NOMO-1 treated with dmso at 0.1 percent for 144 hours (cell line): Measurements from ENCODE around the gene DZIP1L.
"Not testable (repeated sequence)": the region's sequence is repeated elsewhere in the genome, so short reads cannot be mapped to it uniquely, and the experiment has no call there.

Source experiments
- DNase-seq: peaks from one replicate; lab custom pipeline; 2025; ENCODE audit not compliant: unreplicated experiment; lab: John Stamatoyannopoulos, UW

Gene DZIP1L

DNA sequence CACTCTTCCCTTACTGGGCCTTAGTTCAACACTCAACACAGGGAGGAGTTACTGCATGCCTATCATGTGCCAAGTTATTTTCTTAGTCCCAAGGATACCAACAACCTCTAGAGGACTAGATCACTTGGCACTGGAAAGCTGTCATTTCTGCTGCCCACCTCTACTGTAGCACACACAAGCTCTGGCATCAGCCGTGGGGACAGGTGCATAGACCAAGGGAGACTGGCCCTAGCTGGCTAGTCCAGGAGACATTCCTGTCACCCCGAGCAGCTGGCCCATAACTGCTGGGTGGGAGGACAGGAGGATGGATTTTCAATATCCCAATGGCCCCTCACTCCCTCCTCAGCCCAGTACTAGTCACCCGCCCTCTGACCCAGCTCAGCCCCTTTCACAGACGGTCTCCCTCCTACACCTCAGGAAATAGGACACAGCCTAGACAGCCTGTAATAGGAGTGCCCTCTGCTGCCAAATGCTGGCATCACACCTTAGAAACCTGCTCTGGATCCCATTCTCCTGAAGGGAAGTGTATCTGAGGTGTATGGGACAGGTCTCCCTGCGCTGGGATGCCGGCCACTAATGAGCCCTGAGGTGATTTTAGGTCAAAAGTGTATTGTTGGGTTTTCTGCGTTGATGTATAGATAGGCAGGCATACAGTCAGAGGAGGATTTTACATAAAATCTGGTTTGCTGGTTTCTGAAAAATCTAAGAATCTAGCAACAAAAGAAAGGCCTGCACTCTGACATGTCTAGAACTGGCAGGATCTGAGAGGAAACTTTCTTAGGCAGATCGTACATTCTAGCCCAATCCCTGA, 3.4 kb upstream of the DZIP1L start:
- peak; percentile 17 for DNase-seq

DNA sequence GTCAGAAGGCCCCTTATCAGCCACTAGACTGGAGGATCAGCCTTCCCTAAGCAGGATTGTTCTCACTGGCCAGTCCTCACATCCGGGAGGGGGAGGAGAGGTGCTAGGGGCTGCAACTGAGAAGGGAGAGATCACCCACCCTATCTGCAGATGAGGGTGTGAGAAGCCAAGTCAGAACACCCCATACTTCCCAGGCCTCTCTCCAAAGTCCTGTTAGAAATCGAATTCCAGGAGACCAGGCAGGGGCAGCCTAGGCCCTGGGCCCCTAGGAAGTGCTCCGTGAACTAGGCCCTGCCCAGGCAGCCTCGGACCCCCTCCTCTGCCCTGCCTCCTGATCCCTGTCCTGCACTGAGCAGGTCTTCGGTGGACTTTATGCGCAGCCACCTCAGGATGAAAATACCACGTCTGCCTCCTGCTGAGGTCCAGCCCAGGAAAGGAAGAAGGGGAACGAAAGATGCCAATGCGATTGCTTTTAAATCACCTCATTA, 933 bp downstream of the DZIP1L start:
- no peak for DNase-seq

DNA sequence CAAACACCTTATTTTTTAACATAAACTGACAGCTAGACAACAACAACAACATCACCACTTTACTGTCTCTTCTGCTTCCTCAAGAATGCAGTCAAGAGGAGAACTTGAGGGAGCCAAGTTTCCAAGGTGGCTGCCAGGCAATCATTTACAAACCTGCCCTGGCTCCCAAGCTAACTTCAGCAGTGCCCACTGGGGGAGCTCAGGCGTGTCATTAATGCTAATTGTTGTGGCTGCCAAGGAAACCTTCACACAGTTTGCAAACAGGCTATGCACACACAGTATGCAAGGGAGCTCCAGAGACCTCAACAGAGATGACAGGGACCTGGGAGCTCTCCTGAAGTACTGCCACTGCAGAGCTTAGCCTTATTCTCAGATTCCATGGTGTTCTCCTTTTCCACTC, 2.1 kb downstream of the DZIP1L start:
- DNase-seq = no peak

DNA sequence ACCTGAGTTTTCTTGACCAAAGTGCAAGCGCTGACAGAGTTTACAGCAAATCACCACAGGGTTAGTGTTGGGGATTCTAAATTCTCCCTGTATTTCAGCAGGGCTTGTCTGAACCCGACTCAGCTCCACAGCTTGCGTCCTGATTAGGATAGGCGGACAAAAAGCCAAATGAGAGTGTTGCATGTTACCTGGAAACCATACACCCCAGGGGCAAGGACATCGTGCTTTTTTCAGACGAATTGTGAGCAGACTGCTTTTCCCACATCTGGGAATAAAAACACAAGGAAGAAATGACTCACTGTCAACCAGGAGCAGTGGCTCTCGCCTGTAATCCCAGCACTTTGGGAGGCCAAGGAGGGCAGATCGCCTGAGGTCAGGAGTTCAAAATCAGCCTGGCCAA, 3.0 kb downstream of the DZIP1L start:
- DNase-seq = no peak

DNA sequence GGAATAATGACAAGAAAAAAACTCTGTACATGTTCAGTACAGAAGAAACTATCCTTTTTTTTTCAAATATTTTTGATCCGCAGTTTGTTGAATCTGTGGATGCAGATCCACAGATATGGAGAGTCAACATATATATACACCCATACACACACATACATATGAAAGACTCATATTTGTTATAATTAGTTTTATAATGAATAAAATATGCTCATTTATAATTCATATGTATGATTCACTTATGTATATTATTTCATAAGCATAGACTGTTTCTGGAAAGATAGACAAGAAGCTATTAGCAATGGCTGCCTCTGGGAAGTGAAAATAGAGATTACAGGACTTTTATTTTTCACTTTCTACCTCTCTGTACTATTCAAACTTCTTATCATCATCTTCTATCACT, 9.8 kb downstream of the DZIP1L start:
- no peak for DNase-seq

DNA sequence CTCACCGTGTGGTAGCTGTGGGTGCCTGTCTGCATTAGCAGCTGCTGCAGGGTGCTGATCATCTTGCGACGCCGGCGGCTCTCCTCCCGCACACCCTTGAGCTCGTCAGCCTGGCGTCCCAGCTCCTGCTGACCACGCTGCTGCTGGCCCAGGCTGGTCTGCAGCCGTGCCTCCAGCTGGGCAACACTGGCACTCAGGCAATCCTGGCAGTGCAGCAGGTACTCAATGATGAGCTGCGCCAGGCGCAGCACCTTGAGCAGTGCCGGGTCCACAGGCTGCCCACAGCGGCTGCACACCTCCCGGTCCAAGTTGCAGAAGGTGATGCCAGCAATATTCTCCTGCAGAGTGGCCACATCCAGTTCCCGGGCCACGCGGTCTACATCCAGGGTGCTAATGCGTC, 11.9 kb downstream of the DZIP1L start:
- no peak for DNase-seq

DNA sequence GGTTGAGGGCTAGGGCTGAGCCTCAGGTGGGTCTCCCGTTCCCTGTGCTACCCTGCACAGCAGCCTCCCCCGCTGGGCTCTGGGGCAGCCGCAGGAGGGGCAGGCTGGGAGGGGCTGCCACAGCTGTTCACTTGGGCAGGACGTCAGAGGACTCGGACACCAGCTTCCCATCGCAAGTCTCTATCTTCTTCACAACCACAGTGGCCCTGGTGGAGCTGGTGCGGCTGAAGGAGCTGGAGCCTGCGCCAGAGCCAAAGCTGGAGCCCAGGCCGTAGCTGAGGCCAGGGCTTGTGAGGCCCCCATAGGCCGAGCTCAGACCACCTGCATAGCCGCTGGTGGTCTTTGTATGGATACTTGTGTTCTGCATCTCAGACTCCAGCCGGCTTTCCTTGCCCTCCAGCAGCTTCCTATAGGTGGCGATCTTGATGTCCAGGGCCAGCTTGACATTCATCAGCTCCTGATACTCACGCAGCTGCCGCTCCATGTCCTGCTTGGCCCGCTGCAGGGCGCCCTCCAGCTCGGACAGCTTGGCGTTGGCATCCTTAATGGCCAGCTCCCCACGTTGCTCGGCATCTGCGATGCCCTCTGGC, 14.0 kb downstream of the DZIP1L start:
- DNase-seq = not testable (repeated sequence)

DNA sequence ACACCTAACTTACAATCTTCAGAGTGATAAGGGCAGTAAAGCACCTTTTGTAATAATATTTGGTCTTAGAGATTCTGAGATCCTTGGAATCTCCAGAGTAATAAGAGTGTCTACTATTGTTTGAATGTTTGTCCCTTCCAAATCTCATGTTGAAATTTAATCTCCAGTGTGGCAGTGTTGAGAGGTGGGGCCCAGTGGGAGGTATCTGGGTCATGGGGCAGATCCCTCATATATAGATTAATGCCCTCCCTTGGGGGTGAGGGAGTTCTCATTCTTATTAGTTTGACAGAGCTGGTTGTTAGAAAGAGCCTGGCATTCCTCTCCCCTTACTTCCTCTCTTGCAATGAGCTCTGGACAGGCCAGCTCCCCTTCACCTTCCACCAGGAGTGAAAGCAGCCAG, 16.0 kb downstream of the DZIP1L start:
- DNase-seq = no peak

DNA sequence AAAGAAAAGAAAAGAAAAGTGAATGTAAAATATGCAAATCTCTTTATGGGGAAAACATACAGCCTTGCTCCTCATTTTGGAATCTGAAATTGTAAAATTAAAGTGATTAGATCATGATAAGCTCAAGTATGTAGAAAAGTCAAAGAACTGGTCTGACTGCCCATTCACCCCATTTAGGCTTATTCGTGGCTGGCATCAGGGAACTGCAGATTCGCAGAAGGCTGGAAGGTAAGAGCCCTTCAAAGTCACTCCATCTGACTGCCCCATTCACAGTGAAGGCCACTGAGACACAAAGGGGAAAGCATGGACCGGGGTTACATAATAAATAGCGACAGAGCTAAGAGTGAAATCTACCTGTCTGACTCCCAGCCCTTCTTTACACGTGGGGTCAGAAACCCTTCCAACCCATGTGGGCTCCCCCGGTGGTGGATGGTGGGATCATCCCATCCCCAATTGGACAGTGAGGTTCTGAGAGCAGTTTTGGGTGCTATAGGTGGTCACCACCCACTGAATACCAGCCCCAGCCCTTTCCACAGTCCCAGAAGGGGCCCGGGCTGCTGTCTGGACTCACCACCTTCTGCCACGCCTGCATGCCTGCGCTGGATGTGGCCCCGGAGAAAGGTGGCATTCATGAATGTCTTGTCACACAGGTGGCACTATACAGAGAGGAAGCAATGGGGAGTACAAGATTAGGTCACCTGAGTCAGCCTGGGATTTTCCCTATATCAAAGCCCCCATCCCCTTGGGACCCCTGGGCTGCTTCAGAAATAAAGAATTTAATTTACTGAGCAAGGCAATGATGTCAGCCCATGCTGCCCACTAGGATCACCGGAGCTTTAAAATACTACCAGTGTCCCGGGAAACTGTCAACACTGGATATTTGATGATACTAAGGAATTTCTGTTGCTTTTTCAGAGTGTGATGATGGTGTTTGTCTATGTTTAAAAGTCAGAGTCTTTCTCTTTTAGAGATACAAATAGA, 17.9 kb downstream of the DZIP1L start:
- DNase-seq = no peak

DNA sequence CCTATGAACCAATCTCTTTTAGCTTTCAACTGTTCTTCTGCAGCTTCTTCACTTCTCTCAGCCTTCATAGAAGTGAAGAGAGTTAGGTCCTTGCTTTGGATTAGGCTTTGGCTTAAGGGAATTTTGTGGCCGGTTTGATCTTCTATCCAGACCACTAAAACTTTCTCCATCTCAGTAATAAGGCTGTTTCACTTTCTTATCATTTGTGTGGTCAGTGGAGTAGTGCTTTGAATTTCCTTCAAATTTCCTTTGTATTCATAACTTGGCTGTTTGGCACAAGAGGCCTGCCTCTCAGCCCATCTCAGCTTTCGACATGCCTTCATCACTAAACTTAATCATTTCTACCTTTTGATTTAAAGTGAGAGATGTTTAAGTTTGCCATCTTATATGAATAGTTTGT, 21.7 kb downstream of the DZIP1L start:
- DNase-seq = no peak

DNA sequence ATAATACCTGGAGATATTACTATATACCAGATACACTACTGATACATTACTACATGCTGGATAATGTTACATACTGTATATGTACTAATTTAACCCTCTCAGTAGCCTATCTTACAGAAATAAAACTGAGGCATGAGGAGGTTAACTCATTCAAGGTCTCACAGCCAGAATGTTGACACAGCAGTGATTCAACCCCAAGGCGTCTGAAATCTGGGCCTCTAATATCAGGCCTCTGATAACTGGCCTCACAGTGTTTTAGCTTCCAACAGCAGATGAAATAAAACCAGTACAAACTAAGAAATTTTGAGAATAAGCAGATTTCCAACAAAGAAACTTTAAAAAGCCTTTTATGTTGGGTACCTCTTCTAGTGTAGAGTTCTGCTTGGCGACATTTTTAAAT, 23.4 kb downstream of the DZIP1L start:
- DNase-seq = no peak

DNA sequence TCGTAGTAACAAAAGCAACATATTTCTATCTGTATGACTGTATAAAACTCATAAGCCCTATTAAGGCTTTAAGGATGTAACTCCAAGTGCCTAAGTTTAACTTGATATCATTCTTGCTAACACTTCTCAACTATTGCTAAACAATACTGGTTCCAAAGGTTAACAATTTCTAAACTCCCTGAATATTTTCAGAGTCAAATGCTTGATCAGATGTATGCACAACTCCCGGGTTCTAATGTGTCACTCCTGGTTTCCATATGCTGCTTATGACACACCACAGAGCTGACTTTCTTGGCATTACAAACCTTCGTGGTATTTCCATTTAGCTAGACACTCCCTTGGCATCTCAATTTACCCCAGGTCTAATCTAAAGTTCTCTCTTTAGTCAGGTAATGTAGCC, 26.3 kb downstream of the DZIP1L start:
- DNase-seq = no peak

DNA sequence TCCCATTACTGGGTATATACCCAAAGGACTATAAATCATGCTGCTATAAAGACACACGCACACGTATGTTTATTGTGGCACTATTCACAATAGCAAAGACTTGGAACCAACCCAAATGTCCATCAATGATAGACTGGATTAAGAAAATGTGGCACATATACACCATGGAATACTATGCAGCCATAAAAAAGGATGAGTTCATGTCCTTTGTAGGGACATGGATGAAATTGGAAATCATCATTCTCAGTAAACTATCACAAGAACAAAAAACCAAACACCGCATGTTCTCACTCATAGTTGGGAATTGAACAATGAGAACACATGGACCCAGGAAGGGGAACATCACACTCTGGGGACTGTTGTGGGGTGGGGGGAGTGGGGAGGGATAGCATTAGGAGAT, 29.7 kb downstream of the DZIP1L start:
- DNase-seq = not testable (repeated sequence)

DNA sequence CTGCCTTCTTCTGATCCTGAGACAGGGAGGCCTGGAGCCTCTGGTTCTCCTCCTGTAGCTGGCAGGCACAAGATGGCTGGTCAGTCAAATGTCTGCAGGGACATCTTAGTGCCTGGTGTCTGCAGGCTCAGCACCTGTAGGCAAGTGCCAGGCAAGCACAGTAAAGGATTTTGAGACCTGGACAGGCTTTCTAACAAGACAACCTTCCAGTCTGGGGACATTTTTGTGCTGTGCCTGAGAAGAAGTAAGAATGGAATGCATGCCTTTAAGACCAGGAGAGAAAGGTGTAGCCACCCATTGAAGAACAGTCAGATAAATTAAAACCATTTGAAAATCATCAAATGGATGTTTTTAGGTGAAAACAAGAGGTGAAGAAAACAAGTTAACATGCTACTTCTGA, 31.2 kb downstream of the DZIP1L start:
- DNase-seq = no peak

DNA sequence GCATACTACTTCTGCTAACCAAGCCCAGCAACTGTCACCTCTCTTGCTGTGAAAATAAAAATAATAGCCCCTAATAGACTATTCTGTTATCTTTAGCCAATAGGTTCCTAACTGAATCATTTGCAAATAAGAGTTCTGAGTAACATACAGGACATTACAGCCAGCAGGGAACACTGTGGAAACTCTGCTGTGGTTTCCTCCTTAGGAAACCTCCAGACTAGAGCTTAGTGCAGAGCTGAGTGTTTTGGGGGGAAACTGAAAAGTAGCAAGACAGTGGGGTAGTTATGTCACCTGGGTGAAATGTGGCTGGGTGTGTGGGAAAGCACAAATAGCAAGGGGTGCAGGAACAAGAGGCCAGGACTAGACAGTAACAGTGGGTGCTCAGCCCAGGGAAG, 32.4 kb downstream of the DZIP1L start:
- peak; percentile 41 for DNase-seq

DNA sequence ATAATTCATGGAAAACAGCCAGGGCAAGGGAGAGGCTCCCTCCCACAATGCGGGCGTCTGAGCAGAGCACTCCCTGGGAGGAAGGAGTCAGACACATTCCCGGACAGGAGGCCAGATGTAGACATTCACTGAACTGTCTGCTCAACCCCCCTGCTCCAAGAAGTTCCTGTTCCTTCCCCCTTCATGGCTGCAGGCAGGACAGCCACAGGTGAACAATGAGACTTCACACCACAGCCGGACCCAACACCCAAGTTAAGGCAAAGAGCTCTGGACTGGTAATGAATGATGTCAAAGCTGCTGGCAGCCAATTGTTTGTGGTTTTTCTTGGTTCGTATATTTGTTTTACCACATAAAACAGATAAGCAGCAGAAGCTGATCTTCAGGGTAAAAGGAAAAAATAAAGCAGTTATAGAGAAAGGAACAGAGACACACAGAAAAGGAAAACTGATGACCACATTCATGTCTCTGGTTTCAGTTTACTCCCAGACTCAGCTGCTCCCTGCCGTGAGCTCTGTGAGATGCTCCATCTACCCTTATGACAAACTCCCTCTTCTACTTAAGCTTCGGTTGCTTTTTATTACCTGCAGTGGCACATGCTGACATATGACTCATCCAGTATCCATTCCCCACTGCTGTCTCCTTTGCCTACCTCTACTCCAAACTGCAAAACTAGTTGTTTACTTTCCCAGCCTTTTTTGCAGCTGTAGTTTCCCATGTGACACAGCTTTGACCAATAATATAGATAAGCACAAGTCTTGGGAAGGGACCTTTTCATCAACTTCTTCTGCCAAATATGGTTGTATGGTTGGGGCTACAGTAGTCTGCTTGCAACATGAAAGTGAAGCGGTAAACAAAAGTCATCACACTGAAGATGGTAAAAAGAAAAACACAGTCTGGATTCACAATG, 33.1 kb downstream of the DZIP1L start:
- peak; percentile 68 for DNase-seq

DNA sequence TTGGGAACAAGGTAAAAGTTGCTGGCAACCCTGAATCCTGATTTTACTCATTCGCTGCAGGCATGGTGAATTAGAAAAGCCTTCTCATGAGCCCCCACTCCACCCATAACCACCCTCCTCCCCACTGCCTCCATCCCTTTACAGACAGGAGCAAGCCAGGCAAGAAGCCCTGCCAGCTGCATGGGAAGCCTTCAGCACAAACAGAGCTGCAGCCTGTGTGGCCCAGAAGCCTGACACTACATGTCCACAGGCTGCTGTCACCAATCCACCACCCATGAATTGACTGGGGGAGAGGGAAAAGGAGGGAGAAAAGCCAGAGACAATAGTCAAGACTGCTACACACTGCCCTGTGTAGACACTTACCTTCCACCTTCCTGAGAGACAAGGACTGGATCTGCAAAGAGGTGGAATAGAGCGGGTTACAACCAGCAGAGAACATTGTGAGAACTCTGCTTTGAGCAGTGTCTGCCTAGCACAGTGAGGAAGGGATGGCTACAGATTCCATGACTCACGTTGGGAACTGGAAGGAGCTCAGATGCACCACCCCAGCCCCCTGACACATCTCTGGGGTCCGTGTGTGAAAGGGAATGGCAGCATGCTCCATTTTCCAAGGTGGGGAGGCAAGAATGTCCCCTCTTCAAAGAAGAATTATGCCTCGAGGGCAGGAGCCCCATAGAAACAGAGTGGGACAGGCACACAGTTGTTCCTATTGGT, 33.9 kb downstream of the DZIP1L start:
- DNase-seq = no peak

DNA sequence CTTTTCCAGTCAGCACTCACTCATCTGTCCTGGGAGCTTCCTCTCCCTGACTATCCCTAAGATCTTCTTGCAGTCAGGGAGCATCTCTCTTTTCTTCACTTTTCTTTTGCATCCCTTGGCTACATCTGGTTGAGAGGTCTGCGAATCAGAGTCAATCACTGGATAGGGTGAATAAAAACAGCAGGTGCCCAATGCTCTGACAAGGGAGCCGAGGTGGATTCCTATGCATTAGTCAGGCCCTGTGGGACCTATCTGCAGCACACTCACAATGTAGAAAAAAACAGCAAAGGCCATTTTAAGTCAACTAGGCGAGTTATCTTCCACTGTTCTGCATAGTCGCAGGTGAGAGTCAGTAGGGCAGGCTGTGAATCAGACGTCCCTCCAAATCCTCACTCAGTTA, 35.5 kb downstream of the DZIP1L start:
- DNase-seq = no peak

DNA sequence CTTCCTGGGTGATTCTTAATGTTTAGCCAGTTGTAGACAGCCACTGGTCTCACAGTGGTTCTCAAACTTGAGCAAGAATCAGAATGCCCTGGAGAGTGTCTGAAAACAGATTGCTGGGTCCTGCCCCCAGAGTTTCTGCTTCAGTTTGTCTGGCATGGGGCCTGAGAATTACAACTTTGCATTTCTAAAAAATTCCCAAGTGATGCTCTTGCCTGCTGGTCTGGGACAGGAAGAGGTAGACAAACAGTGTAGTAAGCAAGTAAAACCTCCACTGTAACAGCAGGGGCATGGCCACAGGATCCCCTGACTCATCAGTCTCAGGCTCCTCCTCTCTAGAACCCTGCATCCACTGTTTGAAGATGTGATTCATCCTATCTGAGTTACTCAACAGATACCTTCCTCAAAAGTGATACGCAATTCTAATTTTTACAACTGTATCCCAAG, 36.5 kb downstream of the DZIP1L start:
- peak; percentile 63 for DNase-seq

DNA sequence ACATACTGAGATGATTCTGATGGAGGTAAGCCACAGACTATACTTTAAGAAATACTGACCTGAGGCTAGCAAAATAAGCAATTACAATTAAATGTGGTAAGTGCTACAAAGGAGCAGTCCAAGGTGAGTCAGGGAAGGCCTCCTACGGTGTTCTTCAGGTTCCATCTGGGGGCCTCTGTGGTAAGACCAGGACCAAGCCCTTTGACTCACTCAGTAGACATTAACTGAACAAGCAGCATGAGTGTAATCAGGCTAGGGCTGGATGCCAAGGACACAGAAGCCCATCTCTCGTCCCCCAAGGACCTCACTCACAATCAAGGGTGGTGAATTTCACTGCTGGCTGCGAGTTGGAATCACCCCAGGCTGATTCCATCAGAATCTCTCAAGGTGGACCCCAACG, 37.3 kb downstream of the DZIP1L start:
- no peak for DNase-seq
